ENCODE results near the gene ZFYVE19. TPM values are rescaled to one million over a fixed set of nuclear protein-coding genes. Genes with fewer than 3 reads are reported as not detected.

The ZFYVE19 gene
- total and polyA plus RNA-seq, 2 of the 4 experiments (the other 2 are of a cell fraction): 22.6 to 29.6 TPM

GRCh38 chr15:40856746-40857145 is 49.9 kb downstream of the ZFYVE19 start:
- Histone ChIP-seq H2BK20ac (ENCODE audit: low read depth, low read length) (no peak overlapping the region), H2BK5ac (ENCODE audit: low read depth, low read length, poor library complexity, severe bottlenecking) (no peak overlapping the region), H3K36me3 (ENCODE audit: control insufficient read depth, insufficient read depth, low read length) (no peaks in the 10 kb centered on the region), H3K4me2 (ENCODE audit: low read depth, low read length) (no peak overlapping the region), H3K23ac (ENCODE audit: low read depth, low read length) (no peak overlapping the region), H3K9me1 (ENCODE audit: insufficient read depth, low read length) (peaks cover 3% of the 10 kb centered on the region; the same call in 1 of the 2 replicates), H3K9me3 (ENCODE audit: control insufficient read depth, insufficient read depth, low read length) (no peaks in the 10 kb centered on the region), H3K4me3 (ENCODE audit: insufficient read depth, low read depth, low read length) (no peak overlapping the region), H2AK9ac (replicated peaks; ENCODE audit: low read depth, low read length, poor library complexity) (no peak overlapping the region), H2AFZ (replicated peaks; ENCODE audit: low read length, poor library complexity) (peak overlapping the region; percentile 84), H3K27me3 (ENCODE audit: control insufficient read depth, insufficient read depth, low read length) (peaks cover 11% of the 10 kb centered on the region), H4K8ac (ENCODE audit: low read depth in 2 of 2, low read length in 2 of 2) (no peak overlapping the region), H4K5ac (ENCODE audit: low read depth, low read length) (no peak overlapping the region), H2AK5ac (ENCODE audit: low read depth, low read length) (no peak overlapping the region), H3K56ac (ENCODE audit: extremely low read depth, insufficient read depth, low read length) (no peak overlapping the region), H3K4ac (ENCODE audit: low read depth, low read length) (no peak overlapping the region), H3K79me1 (ENCODE audit: low read depth in 1 of 2, low read length in 2 of 2) (no peaks in the 10 kb centered on the region), H2BK15ac (ENCODE audit: low read depth, low read length) (no peak overlapping the region), H3K27ac (ENCODE audit: insufficient read depth, low read length) (no peak overlapping the region), H3K14ac (replicated peaks; ENCODE audit: low read depth, low read length) (no peak overlapping the region), H3K4me1 (ENCODE audit: control insufficient read depth, insufficient read depth, low read length) (no peaks in the 10 kb centered on the region), H3K9ac (ENCODE audit: low read depth, low read length) (no peak overlapping the region), H4K91ac (ENCODE audit: insufficient read depth, low read depth, low read length) (no peak overlapping the region), H4K20me1 (ENCODE audit: insufficient read depth, low read length) (no peaks in the 10 kb centered on the region; the same call in 1 of the 2 replicates), H2BK120ac (ENCODE audit: low read depth, low read length) (no peak overlapping the region), H3K18ac (ENCODE audit: low read depth, low read length) (no peak overlapping the region)
- WGBS, 2 experiments (ENCODE audit: extremely low coverage in 2 of 2, insufficient read length in 1 of 2): no CpG with 5 or more reads among the region's 8 CpGs
- in situ Hi-C loops (cut with MboI; ENCODE audit: low sequenced_read_pairs): loop anchor here (5.0 kb wide), 1 partner anchor 36 kb away; the partner anchor contains the start of gene VPS18
- ATAC-seq (ENCODE audit: low read depth) (no peak), DNase-seq (no peak)
- ChIA-PET POLR2A (ENCODE audit: unreplicated experiment) (no interaction called here), CTCF (interaction anchor here (3.5 to 5.0 kb wide), 2 partner anchors 34 to 38 kb away, joined by 35 to 44 read pairs; partner anchors contain the start of gene VPS18)
- intact Hi-C loops (cut with micrococcal nuclease): loop anchor here (1.0 kb wide), 1 partner anchor 38 kb away; the partner anchor contains the start of gene VPS18
- dilution Hi-C loops (cut with HindIII; ENCODE audit: low sequenced_read_pairs, unreplicated experiment): no loop called here
- BruUV-seq (replicated peaks): no TSS peak
- TF ChIP-seq BHLHE40 (IDR thresholded peaks at IDR 0.05; ENCODE audit: low read depth, low read length) (no peak), CEBPB (IDR thresholded peaks at IDR 0.05; ENCODE audit: low read depth, low read length) (no peak), SMC3 (IDR thresholded peaks at IDR 0.05; ENCODE audit: low read depth, low read length) (no peak), MAFK (IDR thresholded peaks at IDR 0.05; ENCODE audit: low read depth, low read length) (no peak), NFE2L2 (IDR thresholded peaks at IDR 0.05; ENCODE audit: low read depth, low read length) (no peak), MXI1 (IDR thresholded peaks at IDR 0.05; ENCODE audit: borderline replicate concordance, low read depth, low read length) (no peak), RCOR1 (IDR thresholded peaks at IDR 0.05; ENCODE audit: insufficient replicate concordance, low read length) (no peak), CTCF (conservative IDR thresholded peaks at IDR 0.05; ENCODE audit: low read depth, low read length) (no peak), CHD1 (IDR thresholded peaks at IDR 0.05; ENCODE audit: low read depth, low read length) (no peak), USF2 (IDR thresholded peaks at IDR 0.05; ENCODE audit: low read depth, low read length) (no peak)
